ENCODE data around the gene TBL3.

The TBL3 gene

GRCh38 chr16:2001456-2002355, 29.9 kb downstream of the TBL3 start:
- TF ChIP-seq TAF1 (IDR thresholded peaks at IDR 0.05; ENCODE audit: borderline replicate concordance, insufficient read depth, low read length) (no peak), POLR2AphosphoS5 (IDR thresholded peaks at IDR 0.05; ENCODE audit: low read depth, low read length) (no peak), FOXP2 (optimal IDR thresholded peaks at IDR 0.05; ENCODE audit: borderline replicate concordance, extremely low read depth, extremely low read length, insufficient read depth) (no peak), SIN3A (IDR thresholded peaks at IDR 0.05; ENCODE audit: borderline replicate concordance, insufficient read depth, low read length) (no peak)
- TF ChIP-seq, protein P1, sequence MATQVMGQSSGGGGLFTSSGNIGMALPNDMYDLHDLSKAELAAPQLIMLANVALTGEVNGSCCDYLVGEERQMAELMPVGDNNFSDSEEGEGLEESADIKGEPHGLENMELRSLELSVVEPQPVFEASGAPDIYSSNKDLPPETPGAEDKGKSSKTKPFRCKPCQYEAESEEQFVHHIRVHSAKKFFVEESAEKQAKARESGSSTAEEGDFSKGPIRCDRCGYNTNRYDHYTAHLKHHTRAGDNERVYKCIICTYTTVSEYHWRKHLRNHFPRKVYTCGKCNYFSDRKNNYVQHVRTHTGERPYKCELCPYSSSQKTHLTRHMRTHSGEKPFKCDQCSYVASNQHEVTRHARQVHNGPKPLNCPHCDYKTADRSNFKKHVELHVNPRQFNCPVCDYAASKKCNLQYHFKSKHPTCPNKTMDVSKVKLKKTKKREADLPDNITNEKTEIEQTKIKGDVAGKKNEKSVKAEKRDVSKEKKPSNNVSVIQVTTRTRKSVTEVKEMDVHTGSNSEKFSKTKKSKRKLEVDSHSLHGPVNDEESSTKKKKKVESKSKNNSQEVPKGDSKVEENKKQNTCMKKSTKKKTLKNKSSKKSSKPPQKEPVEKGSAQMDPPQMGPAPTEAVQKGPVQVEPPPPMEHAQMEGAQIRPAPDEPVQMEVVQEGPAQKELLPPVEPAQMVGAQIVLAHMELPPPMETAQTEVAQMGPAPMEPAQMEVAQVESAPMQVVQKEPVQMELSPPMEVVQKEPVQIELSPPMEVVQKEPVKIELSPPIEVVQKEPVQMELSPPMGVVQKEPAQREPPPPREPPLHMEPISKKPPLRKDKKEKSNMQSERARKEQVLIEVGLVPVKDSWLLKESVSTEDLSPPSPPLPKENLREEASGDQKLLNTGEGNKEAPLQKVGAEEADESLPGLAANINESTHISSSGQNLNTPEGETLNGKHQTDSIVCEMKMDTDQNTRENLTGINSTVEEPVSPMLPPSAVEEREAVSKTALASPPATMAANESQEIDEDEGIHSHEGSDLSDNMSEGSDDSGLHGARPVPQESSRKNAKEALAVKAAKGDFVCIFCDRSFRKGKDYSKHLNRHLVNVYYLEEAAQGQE (IDR thresholded peaks at IDR 0.05; ENCODE audit: insufficient read depth in 1 of 2, low read depth in 2 of 2, low read length in 2 of 2): no peak

GRCh38 chr16:2002406-2003230, 30.8 kb downstream of the TBL3 start:
- TF ChIP-seq TAF1 (IDR thresholded peaks at IDR 0.05; ENCODE audit: borderline replicate concordance, insufficient read depth, low read length) (no peak), POLR2AphosphoS5 (IDR thresholded peaks at IDR 0.05; ENCODE audit: low read depth, low read length) (no peak), FOXP2 (optimal IDR thresholded peaks at IDR 0.05; ENCODE audit: borderline replicate concordance, extremely low read depth, extremely low read length, insufficient read depth) (no peak), SIN3A (IDR thresholded peaks at IDR 0.05; ENCODE audit: borderline replicate concordance, insufficient read depth, low read length) (no peak)
- TF ChIP-seq, protein P1 (IDR thresholded peaks at IDR 0.05; ENCODE audit: insufficient read depth in 1 of 2, low read depth in 2 of 2, low read length in 2 of 2): no peak

GRCh38 chr16:2003231-2003826, 31.5 kb downstream of the TBL3 start:
- TF ChIP-seq POLR2AphosphoS5 (IDR thresholded peaks at IDR 0.05; ENCODE audit: low read depth, low read length): no peak
- no peak for TF ChIP-seq SIN3A (IDR thresholded peaks at IDR 0.05; ENCODE audit: borderline replicate concordance, insufficient read depth, low read length)
- no peak for TF ChIP-seq FOXP2 (optimal IDR thresholded peaks at IDR 0.05; ENCODE audit: borderline replicate concordance, extremely low read depth, extremely low read length, insufficient read depth)
- TF ChIP-seq, protein P1 (IDR thresholded peaks at IDR 0.05; ENCODE audit: insufficient read depth in 1 of 2, low read depth in 2 of 2, low read length in 2 of 2): no peak
- no peak for TF ChIP-seq TAF1 (IDR thresholded peaks at IDR 0.05; ENCODE audit: borderline replicate concordance, insufficient read depth, low read length)

DNA sequence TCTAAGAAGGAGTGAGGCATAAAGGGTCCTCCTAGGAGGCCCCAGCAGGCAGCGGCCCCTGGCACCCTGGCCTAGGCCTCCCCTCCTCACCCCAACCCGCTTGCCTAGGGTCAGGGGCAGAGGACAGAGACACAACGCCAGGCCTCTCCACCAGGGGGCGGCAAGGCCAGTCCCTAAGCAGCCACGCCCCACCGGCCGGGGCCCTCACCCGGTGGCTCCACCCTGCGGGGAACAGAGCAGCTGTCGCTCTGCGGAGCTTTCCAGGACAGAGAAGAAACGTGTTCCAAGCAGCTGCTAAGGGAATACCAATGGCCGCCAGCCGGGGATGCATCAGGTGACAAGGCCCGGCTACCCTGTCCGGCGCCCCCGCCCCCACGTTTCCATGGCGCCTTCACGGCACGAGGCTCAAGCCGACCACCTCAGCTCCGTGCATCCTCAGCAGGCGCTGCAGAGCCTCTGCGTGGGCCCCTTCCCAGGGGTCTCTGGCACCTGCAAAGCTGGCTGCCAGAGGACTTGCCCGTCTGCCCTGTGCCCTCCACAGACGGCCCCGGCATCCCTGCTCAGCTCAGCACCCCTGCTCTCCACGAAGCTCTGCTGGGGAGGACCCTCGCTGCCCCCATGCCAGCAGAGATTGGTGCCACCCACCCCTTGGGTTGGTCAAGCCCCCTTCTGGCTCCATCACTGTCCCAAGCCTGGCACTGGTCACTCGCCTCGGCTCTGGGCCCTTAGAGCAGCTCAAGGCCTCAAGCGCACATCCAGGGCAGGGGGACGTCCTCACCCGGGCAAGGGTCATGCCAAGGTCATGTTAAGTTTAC, 32.2 kb downstream of the TBL3 start:
- TF ChIP-seq FOXP2 (optimal IDR thresholded peaks at IDR 0.05; ENCODE audit: borderline replicate concordance, extremely low read depth, extremely low read length, insufficient read depth): no peak
- TF ChIP-seq TAF1 (IDR thresholded peaks at IDR 0.05; ENCODE audit: borderline replicate concordance, insufficient read depth, low read length): no peak
- no peak for TF ChIP-seq SIN3A (IDR thresholded peaks at IDR 0.05; ENCODE audit: borderline replicate concordance, insufficient read depth, low read length)
- TF ChIP-seq, protein P1 (IDR thresholded peaks at IDR 0.05; ENCODE audit: insufficient read depth in 1 of 2, low read depth in 2 of 2, low read length in 2 of 2): no peak
- no peak for TF ChIP-seq POLR2AphosphoS5 (IDR thresholded peaks at IDR 0.05; ENCODE audit: low read depth, low read length)
